Neural progenitor cell (in vitro differentiated cells): ENCODE results near the gene ZP4. TPM values are rescaled to one million over a fixed set of nuclear protein-coding genes. Genes with fewer than 3 reads are reported as not detected.

Experiments
- DNase-seq: peaks from one replicate; pipeline ENCODE4 v3.0.0-alpha.2; 2016; ENCODE audit warnings: low spot score
- H2AFZ ChIP-seq: fragments of 200-600 bp; sonication (generic); replicated peaks from 2 replicates; pipeline ENCODE4 v1.6.1; 2016; ENCODE audit warnings: antibody characterized with exemption
- H3F3A ChIP-seq: fragments of 200-600 bp; sonication (generic); 2 replicates; pipeline ENCODE4 v1.6.1; 2016; ENCODE audit warnings: antibody characterized with exemption, low read depth
- H3K27ac ChIP-seq: fragments of 200-600 bp; sonication (generic); 2 replicates; pipeline ENCODE4 v1.5.1; 2016; ENCODE audit warnings: mild to moderate bottlenecking
- H3K27me3 ChIP-seq: fragments of 200-600 bp; sonication (generic); 2 replicates; pipeline ENCODE4 v1.6.1; 2016; ENCODE audit warnings: mild to moderate bottlenecking, moderate library complexity
- H3K36me3 ChIP-seq: fragments of 200-600 bp; sonication (generic); 2 replicates; pipeline ENCODE4 v1.5.1; 2016
- H3K4me1 ChIP-seq: fragments of 200-600 bp; sonication (generic); 2 replicates; pipeline ENCODE4 v1.6.1; 2016; ENCODE audit warnings: mixed run types
- H3K4me2 ChIP-seq: fragments of 200-600 bp; sonication (generic); 2 replicates; pipeline ENCODE4 v1.6.1; 2016
- H3K4me3 ChIP-seq: fragments of 200-600 bp; sonication (generic); 2 replicates; pipeline ENCODE4 v1.5.1; 2016
- H3K79me2 ChIP-seq: fragments of 200-600 bp; sonication (generic); 2 replicates; pipeline ENCODE4 v1.6.1; 2016; ENCODE audit warnings: low read depth
- H3K9ac ChIP-seq: fragments of 200-600 bp; sonication (generic); 2 replicates; pipeline ENCODE4 v1.6.1; 2016
- H3K9me3 ChIP-seq: fragments of 200-600 bp; sonication (generic); 2 replicates; pipeline ENCODE4 v1.5.1; 2016; ENCODE audit warnings: low read depth
- H4K20me1 ChIP-seq: fragments of 200-600 bp; sonication (generic); 2 replicates; pipeline ENCODE4 v1.6.1; 2016; ENCODE audit warnings: low read depth
- H3K27ac Mint-ChIP-seq: 3 replicates; pipeline ENCODE4 v1.8.0; 2021; ENCODE audit warnings: mixed read lengths
- H3K27me3 Mint-ChIP-seq: 2 replicates; pipeline ENCODE4 v1.8.0; 2022; ENCODE audit warnings: low read depth, mild to moderate bottlenecking, inconsistent platforms, moderate library complexity, mixed read lengths; ENCODE audit not compliant: insufficient read depth
- H3K36me3 Mint-ChIP-seq: 3 replicates; pipeline ENCODE4 v1.8.0; 2021; ENCODE audit warnings: mixed read lengths
- H3K4me1 Mint-ChIP-seq: 3 replicates; pipeline ENCODE4 v1.8.0; 2021; ENCODE audit warnings: mixed read lengths
- H3K4me3 Mint-ChIP-seq: 3 replicates; pipeline ENCODE4 v1.8.0; 2021; ENCODE audit warnings: mild to moderate bottlenecking, moderate library complexity, mixed read lengths
- H3K9me3 Mint-ChIP-seq: 3 replicates; pipeline ENCODE4 v1.8.0; 2020; ENCODE audit warnings: mixed read lengths
- CTCF ChIP-seq: fragments of 200-600 bp; sonication (generic); IDR thresholded peaks from 2 replicates; pipeline ENCODE4 v1.5.1; 2017; ENCODE audit warnings: antibody characterized with exemption, mild to moderate bottlenecking
- EZH2 ChIP-seq: fragments of 200-600 bp; sonication (generic); IDR thresholded peaks from 2 replicates; pipeline ENCODE4 v1.6.1; 2017; ENCODE audit warnings: antibody characterized with exemption, mild to moderate bottlenecking, moderate library complexity
- EZH2phosphoT487 ChIP-seq: fragments of 200-600 bp; sonication (generic); IDR thresholded peaks from 2 replicates; pipeline ENCODE4 v1.6.1; 2017; ENCODE audit warnings: antibody characterized with exemption
- total RNA-seq: library from RNA; depleted of rRNA; stranded (reverse); fragments of >200 nt; gene quantifications from 2 replicates; pipeline ENCODE4 v1.2.3, GENCODE V29; 2015; ENCODE audit warnings: low replicate concordance

The ZP4 gene
- total RNA-seq, result 0.50 TPM in 1 of 2 replicates, not detected in the other

- Histone ChIP-seq H3K9me3 (no peaks in the 10 kb centered on the region), H3K36me3 (no peaks in the 10 kb centered on the region), H3K4me1 (peaks cover 6% of the 10 kb centered on the region), H3F3A (peaks cover 4% of the 10 kb centered on the region), H3K4me2 (no peak within 1 kb of the TSS), H3K4me3 (no peak within 1 kb of the TSS), H2AFZ (peak within 1 kb of the TSS; percentile 74), H4K20me1 (no peaks in the 10 kb centered on the region), H3K27me3 (no peaks in the 10 kb centered on the region), H3K9ac (no peak within 1 kb of the TSS), H3K79me2 (no peaks in the 10 kb centered on the region), H3K27ac (no peak within 1 kb of the TSS)
- Mint-ChIP-seq H3K36me3 (no peaks in the 10 kb centered on the region), H3K4me3 (no peak within 1 kb of the TSS), H3K27ac (no peak within 1 kb of the TSS), H3K27me3 (peaks cover 2% of the 10 kb centered on the region), H3K9me3 (no peaks in the 10 kb centered on the region), H3K4me1 (peaks cover 2% of the 10 kb centered on the region)
- DNase-seq, result no peak
- no peak for TF ChIP-seq CTCF
- no peak for TF ChIP-seq EZH2phosphoT487
Observed at GRCh38 chr1:237890822-237891221, at the start of gene ZP4. ZP4 (minus strand) TSS chr1:237890922; CDS start chr1:237890635, 287 bp downstream.

GRCh38 chr1:237938553-237938952 is 47.8 kb upstream of the ZP4 start:
- Histone ChIP-seq H3K4me1 (no peaks in the 10 kb centered on the region), H3K9me3 (no peaks in the 10 kb centered on the region), H3K27ac (no peak overlapping the region), H3K27me3 (no peaks in the 10 kb centered on the region), H3K4me3 (no peak overlapping the region), H3K4me2 (no peak overlapping the region), H3F3A (no peaks in the 10 kb centered on the region), H4K20me1 (no peaks in the 10 kb centered on the region), H2AFZ (no peak overlapping the region), H3K9ac (no peak overlapping the region), H3K79me2 (no peaks in the 10 kb centered on the region), H3K36me3 (no peaks in the 10 kb centered on the region)
- no peak for DNase-seq
- TF ChIP-seq CTCF (peak; percentile 30), EZH2 (no peak), EZH2phosphoT487 (no peak)
- Mint-ChIP-seq H3K27ac (no peak overlapping the region), H3K4me1 (peaks cover 3% of the 10 kb centered on the region), H3K36me3 (no peaks in the 10 kb centered on the region), H3K4me3 (no peak overlapping the region), H3K9me3 (peaks cover 2% of the 10 kb centered on the region), H3K27me3 (peaks cover 5% of the 10 kb centered on the region)

GRCh38 chr1:237938068-237938467 is 47.3 kb upstream of the ZP4 start:
- Histone ChIP-seq H3K4me1 (no peaks in the 10 kb centered on the region), H3K9me3 (no peaks in the 10 kb centered on the region), H2AFZ (no peak overlapping the region), H3K27me3 (no peaks in the 10 kb centered on the region), H3K4me2 (no peak overlapping the region), H3F3A (no peaks in the 10 kb centered on the region), H3K27ac (no peak overlapping the region), H3K4me3 (no peak overlapping the region), H4K20me1 (no peaks in the 10 kb centered on the region), H3K36me3 (no peaks in the 10 kb centered on the region), H3K79me2 (no peaks in the 10 kb centered on the region), H3K9ac (no peak overlapping the region)
- no peak for TF ChIP-seq CTCF
- no peak for TF ChIP-seq EZH2phosphoT487
- TF ChIP-seq EZH2, result no peak
- H3K36me3 Mint-ChIP-seq, result no peaks in the 10 kb centered on the region
- H3K27me3 Mint-ChIP-seq, result peaks cover 5% of the 10 kb centered on the region
- no peak overlapping the region for H3K27ac Mint-ChIP-seq
- H3K4me3 Mint-ChIP-seq, result no peak overlapping the region
- H3K4me1 Mint-ChIP-seq, result peaks cover 3% of the 10 kb centered on the region
- no peak for DNase-seq
- H3K9me3 Mint-ChIP-seq, result peaks cover 2% of the 10 kb centered on the region
